B cell (primary cell): ENCODE results near the gene SHISAL2A. TPM values are rescaled to one million over a fixed set of nuclear protein-coding genes. Genes with fewer than 3 reads are reported as not detected.

Experiments used
- ATAC-seq: fragments of 200-7000 bp; cut with Tn5 transposase; one replicate; pipeline ENCODE4 v1.10.0; 2021; ENCODE audit warnings: low read depth, mild to moderate bottlenecking, moderate number of reproducible peaks, moderate library complexity
- CTCF ChIA-PET: fragments of 350-600 bp; sonication (Branson Sonifier 250); formaldehyde crosslinking; loops from one replicate; lab custom pipeline; 2021; ENCODE audit warnings: antibody characterized with exemption, inconsistent platforms; lab: Charles Lee
- POLR2A ChIA-PET: fragments of 350-600 bp; sonication (Branson Sonifier 250); formaldehyde crosslinking; loops from one replicate; lab custom pipeline; 2021; ENCODE audit warnings: antibody characterized with exemption; lab: Charles Lee
- DNase-seq: peaks from one replicate; pipeline ENCODE4 v3.0.0; 2013
- H2AFZ ChIP-seq: 2 replicates; pipeline ENCODE4 v1.6.1; 2012; ENCODE audit warnings: mild to moderate bottlenecking, low read depth, low read length; ENCODE audit not compliant: insufficient read depth, poor library complexity, severe bottlenecking
- H3K27ac ChIP-seq, 2 donors: 1 replicate in 1 of 2; 2 replicates in 1 of 2; pipeline ENCODE4 v1.5.1; 2012 to 2013; ENCODE audit warnings: low read length in 2 of 2, mild to moderate bottlenecking in 2 of 2, moderate library complexity in 1 of 2
- H3K27me3 ChIP-seq, 4 experiments: fragments of 200-600 bp in 1 of 4; sonication (generic) in 1 of 4; replicated peaks in 1 of 4; 1 replicate in 2 of 4; 2 replicates in 2 of 4; pipeline versions ENCODE4 v1.6.1 to v1.7.0; 2013 to 2016; ENCODE audit warnings: low read length in 3 of 4, mild to moderate bottlenecking in 2 of 4, mixed read lengths in 1 of 4, moderate library complexity in 1 of 4; ENCODE audit not compliant: insufficient read depth in 4 of 4, control insufficient read depth in 3 of 4; ENCODE audit errors: control extremely low read depth in 1 of 4
- H3K36me3 ChIP-seq, 2 experiments: replicated peaks in 1 of 2; 1 replicate in 1 of 2; 2 replicates in 1 of 2; pipeline versions ENCODE4 v1.6.1 to v1.7.1; 2013; ENCODE audit warnings: low read length in 1 of 2; ENCODE audit not compliant: insufficient read depth in 2 of 2, control insufficient read depth in 1 of 2; ENCODE audit errors: control extremely low read depth in 1 of 2, extremely low read depth in 1 of 2
- H3K4me1 ChIP-seq, 2 donors: fragments of 200-600 bp in 1 of 2; sonication (generic) in 1 of 2; 1 replicate in 1 of 2; 2 replicates in 1 of 2; pipeline versions ENCODE4 v1.5.1 to v1.6.1; 2013 to 2017; ENCODE audit warnings: low read length in 2 of 2; ENCODE audit not compliant: control insufficient read depth in 2 of 2, insufficient read depth in 2 of 2
- H3K4me2 ChIP-seq: replicated peaks from 2 replicates; pipeline ENCODE3; 2012; ENCODE audit warnings: mild to moderate bottlenecking, low read depth, low read length; ENCODE audit not compliant: poor library complexity, severe bottlenecking
- H3K4me3 ChIP-seq, 5 experiments: fragments of 200-600 bp in 1 of 5; sonication (generic) in 1 of 5; 1 replicate in 3 of 5; 2 replicates in 2 of 5; pipeline versions ENCODE4 v1.5.1 to v1.7.0; 2011 to 2016; ENCODE audit warnings: low read length in 4 of 5, mild to moderate bottlenecking in 4 of 5, low read depth in 2 of 5, control low read depth in 1 of 5, moderate library complexity in 1 of 5; ENCODE audit not compliant: insufficient read depth in 1 of 5; ENCODE audit errors: control extremely low read depth in 1 of 5, extremely low read depth in 1 of 5
- H3K79me2 ChIP-seq: fragments of 200-600 bp; sonication (generic); one replicate; pipeline ENCODE4 v1.6.0; 2016; ENCODE audit warnings: low read length; ENCODE audit not compliant: control insufficient read depth, insufficient read depth
- H3K9ac ChIP-seq: fragments of 200-600 bp; sonication (generic); 2 replicates; pipeline ENCODE4 v1.6.1; 2017; ENCODE audit warnings: mild to moderate bottlenecking, low read length, moderate library complexity
- H3K9me3 ChIP-seq, 3 donors: one replicate each; pipeline versions ENCODE4 v1.6.1 to v1.7.1; 2013; ENCODE audit warnings: low read length in 2 of 3; ENCODE audit not compliant: control insufficient read depth in 2 of 3, insufficient read depth in 1 of 3; ENCODE audit errors: control extremely low read depth in 1 of 3
- H4K20me1 ChIP-seq: 2 replicates; pipeline ENCODE4 v1.6.0; 2012; ENCODE audit warnings: mild to moderate bottlenecking, low read length; ENCODE audit not compliant: insufficient read depth, control insufficient read depth, poor library complexity, severe bottlenecking
- H3K27ac Mint-ChIP-seq: one replicate; pipeline ENCODE4 v1.8.0; 2021; ENCODE audit warnings: mixed read lengths
- H3K27me3 Mint-ChIP-seq: one replicate; pipeline ENCODE4 v1.8.0; 2021; ENCODE audit warnings: mixed read lengths
- H3K4me1 Mint-ChIP-seq: one replicate; pipeline ENCODE4 v1.8.0; 2021; ENCODE audit warnings: mixed read lengths
- H3K4me3 Mint-ChIP-seq: one replicate; pipeline ENCODE4 v1.8.0; 2021; ENCODE audit warnings: mixed read lengths
- H3K9me3 Mint-ChIP-seq: one replicate; pipeline ENCODE4 v1.8.0; 2022; ENCODE audit warnings: mixed read lengths; ENCODE audit not compliant: insufficient read depth
- EZH2 ChIP-seq: IDR thresholded peaks from 2 replicates; pipeline ENCODE4 v1.6.1; 2012; ENCODE audit warnings: borderline replicate concordance, low read depth, mild to moderate bottlenecking, moderate library complexity, low read length; ENCODE audit not compliant: insufficient read depth, poor library complexity, severe bottlenecking
- WGBS: methylation state at CpG from one replicate; pipeline ENCODE4 v1.1.5; 2013; ENCODE audit warnings: missing lambda C conversion rate; ENCODE audit not compliant: insufficient coverage; 5-methylcytosine and 5-hydroxymethylcytosine counted together
- intact Hi-C: fragments of 100-400 bp; cut with micrococcal nuclease; formaldehyde crosslinking; loops from one replicate; pipeline ENCODE4 v1.10.0; 2022
- polyA plus RNA-seq: library from polyadenylated mRNA; depleted of rRNA; stranded (reverse); fragments of >200 nt; gene quantifications from 2 replicates; pipeline ENCODE4 v1.2.3, GENCODE V29; 2012
- total RNA-seq, 2 donors: library from RNA; stranded (reverse); fragments of 120-200 nt in 1 of 2; gene quantifications; 1 replicate in 1 of 2; 2 replicates in 1 of 2; pipeline versions ENCODE4 v1.2.3 to v1.2.4, GENCODE V29; 2013 to 2022
- TF ChIP-seq, protein P1 (sequence below): fragments of 200-600 bp; IDR thresholded peaks from one replicate; pipeline ENCODE4 v1.8.0; 2022; ENCODE audit warnings: antibody characterized with exemption, mild to moderate bottlenecking

SHISAL2A gene
- total and polyA plus RNA-seq, 2 donors (not counting 1 experiment from before 2014, with no cell fraction given): 63.3 to 91.0 TPM

DNA sequence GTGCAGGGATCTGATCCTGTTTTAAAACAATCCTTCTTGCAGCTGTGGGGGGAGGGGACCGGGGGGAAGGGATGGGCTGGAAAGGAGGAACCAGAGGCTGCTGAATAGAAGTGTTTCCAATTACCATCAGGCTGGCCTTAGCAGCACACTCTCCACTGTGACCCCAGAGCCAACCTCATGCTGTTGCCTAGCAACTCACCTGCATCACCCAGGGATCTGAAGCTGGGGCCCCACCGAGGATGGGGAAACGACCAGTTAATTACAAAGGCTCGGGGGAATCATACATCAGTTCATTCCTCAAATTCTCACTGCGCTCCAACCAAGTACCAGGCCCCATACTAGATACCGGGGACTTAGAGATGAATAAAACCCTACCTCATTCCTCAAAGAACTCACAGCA lies 42.7 kb upstream of the SHISAL2A start:
- no peak overlapping the region for H3K4me3 Mint-ChIP-seq
- DNase-seq (no peak), ATAC-seq (no peak)
- H2AFZ ChIP-seq: no peak overlapping the region
- H4K20me1 ChIP-seq: no peaks in the 10 kb centered on the region
- no peak overlapping the region for H3K9ac ChIP-seq
- H3K27ac ChIP-seq: no peak overlapping the region
- 63% methylated on average over 4 of the region's 6 CpGs for WGBS
- no peak for TF ChIP-seq EZH2
- TF ChIP-seq, protein P1, sequence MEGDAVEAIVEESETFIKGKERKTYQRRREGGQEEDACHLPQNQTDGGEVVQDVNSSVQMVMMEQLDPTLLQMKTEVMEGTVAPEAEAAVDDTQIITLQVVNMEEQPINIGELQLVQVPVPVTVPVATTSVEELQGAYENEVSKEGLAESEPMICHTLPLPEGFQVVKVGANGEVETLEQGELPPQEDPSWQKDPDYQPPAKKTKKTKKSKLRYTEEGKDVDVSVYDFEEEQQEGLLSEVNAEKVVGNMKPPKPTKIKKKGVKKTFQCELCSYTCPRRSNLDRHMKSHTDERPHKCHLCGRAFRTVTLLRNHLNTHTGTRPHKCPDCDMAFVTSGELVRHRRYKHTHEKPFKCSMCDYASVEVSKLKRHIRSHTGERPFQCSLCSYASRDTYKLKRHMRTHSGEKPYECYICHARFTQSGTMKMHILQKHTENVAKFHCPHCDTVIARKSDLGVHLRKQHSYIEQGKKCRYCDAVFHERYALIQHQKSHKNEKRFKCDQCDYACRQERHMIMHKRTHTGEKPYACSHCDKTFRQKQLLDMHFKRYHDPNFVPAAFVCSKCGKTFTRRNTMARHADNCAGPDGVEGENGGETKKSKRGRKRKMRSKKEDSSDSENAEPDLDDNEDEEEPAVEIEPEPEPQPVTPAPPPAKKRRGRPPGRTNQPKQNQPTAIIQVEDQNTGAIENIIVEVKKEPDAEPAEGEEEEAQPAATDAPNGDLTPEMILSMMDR: no peak
- H3K9me3 Mint-ChIP-seq: no peaks in the 10 kb centered on the region
- CTCF ChIA-PET: no interaction called here
- no peaks in the 10 kb centered on the region for H3K79me2 ChIP-seq
- POLR2A ChIA-PET: interaction anchor here (0.7 kb wide), 1 partner anchor 10 kb away, joined by 5 read pairs; no protein-coding TSS in a partner anchor
- H3K4me3 ChIP-seq: no peak overlapping the region
- peaks cover 25 to 28% of the 10 kb centered on the region in 2 donors for H3K4me1 ChIP-seq
- no peaks in the 10 kb centered on the region for H3K27me3 ChIP-seq
- H3K27ac Mint-ChIP-seq: peak overlapping the region; percentile 37
- H3K9me3 ChIP-seq: no peaks in the 10 kb centered on the region
- H3K4me1 Mint-ChIP-seq: peaks cover 43% of the 10 kb centered on the region
- no peaks in the 10 kb centered on the region for H3K36me3 ChIP-seq
- intact Hi-C loops: no loop called here
- no peaks in the 10 kb centered on the region for H3K27me3 Mint-ChIP-seq
- H3K4me2 ChIP-seq: no peak overlapping the region

DNA sequence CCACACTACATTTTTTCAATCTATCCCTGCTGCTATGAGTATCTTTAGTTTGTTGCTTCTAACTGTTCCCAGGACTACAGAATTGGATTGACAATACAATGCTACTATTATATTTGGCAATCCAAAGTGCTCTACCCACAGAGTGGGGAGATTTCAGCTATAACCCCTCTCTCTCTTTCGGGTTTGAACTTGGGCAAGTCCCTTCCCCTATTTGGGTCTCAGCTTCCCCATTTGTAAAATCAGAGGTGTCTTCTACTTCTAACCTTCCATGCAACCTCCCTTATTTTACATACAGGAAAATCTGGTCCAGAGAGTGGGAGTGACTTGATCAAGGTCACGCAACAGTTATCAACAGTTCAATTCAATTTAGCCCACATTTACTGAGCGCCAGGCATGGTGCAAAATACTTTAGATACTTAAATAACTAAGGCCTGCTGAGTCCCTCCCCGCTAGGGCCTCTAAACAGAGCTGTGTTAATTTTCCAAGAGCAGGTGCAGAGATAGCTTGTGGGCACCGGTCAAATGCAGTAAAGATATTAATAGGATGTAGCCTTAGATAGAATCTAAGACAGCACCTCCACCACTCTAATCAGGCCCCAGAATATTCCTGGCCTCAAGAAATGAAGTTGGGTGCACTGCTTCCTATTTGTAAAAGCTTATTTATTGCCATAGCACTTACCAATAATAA lies 40.2 kb upstream of the SHISAL2A start:
- H3K9me3 ChIP-seq: no peaks in the 10 kb centered on the region
- H3K79me2 ChIP-seq: no peaks in the 10 kb centered on the region
- H2AFZ ChIP-seq: peak overlapping the region; percentile 37
- H3K4me3 Mint-ChIP-seq: peak overlapping the region; percentile 29
- WGBS: no CpG with 5 or more reads among the region's 5 CpGs
- H3K4me1 ChIP-seq: peaks cover 25 to 28% of the 10 kb centered on the region in 2 donors
- H3K36me3 ChIP-seq: no peaks in the 10 kb centered on the region
- H3K9ac ChIP-seq: peak overlapping the region; percentile 1
- H4K20me1 ChIP-seq: no peaks in the 10 kb centered on the region
- ChIA-PET CTCF (interaction anchor here (1.1 to 1.8 kb wide), 4 partner anchors 9 to 74 kb away, joined by 4 to 6 read pairs (median 4); partner anchors contain the start of genes GPX7 and SHISAL2A), POLR2A (interaction anchor here (0.8 to 1.6 kb wide), 4 partner anchors 9 to 41 kb away, joined by 3 to 4 read pairs (median 4); partner anchors contain the start of genes GPX7, SHISAL2A and TUT4)
- intact Hi-C loops: no loop called here
- no peak for TF ChIP-seq EZH2
- TF ChIP-seq, protein P1: no peak
- peaks cover 42% of the 10 kb centered on the region for H3K4me1 Mint-ChIP-seq
- H3K27ac ChIP-seq: peak overlapping the region; percentile 16 to 69
- peak; percentile 47 for ATAC-seq
- no peaks in the 10 kb centered on the region for H3K9me3 Mint-ChIP-seq
- H3K27me3 Mint-ChIP-seq: no peaks in the 10 kb centered on the region
- H3K27me3 ChIP-seq: no peaks in the 10 kb centered on the region
- peak; percentile 50 for DNase-seq
- no peak overlapping the region for H3K4me3 ChIP-seq
- H3K4me2 ChIP-seq: peak overlapping the region; percentile 41
- peak overlapping the region; percentile 83 for H3K27ac Mint-ChIP-seq
